Measurements from ENCODE around the gene ADARB2.
"Not testable (repeated sequence)": the region's sequence is repeated elsewhere in the genome, so short reads cannot be mapped to it uniquely, and the experiment has no call there.

The ADARB2 gene

GRCh38 chr10:1341052-1341451 is 396.3 kb downstream of the ADARB2 start:
- H3K4me3 Mint-ChIP-seq; H3K27ac Mint-ChIP-seq; ATAC-seq (replicated peaks); H3K4me1 Mint-ChIP-seq (ENCODE audit: low read depth in 2 of 2); DNase-seq; H3K36me3 Mint-ChIP-seq (ENCODE audit: insufficient read depth); H3K9me3 Mint-ChIP-seq: not testable (repeated sequence)
- peaks cover 7 to 32% of the 10 kb centered on the region in 2 donors for H3K27me3 Mint-ChIP-seq

GRCh38 chr10:1339396-1339795 is 397.9 kb downstream of the ADARB2 start:
- Mint-ChIP-seq H3K36me3 (ENCODE audit: insufficient read depth) (no peaks in the 10 kb centered on the region), H3K4me3 (no peak overlapping the region), H3K9me3 (no peaks in the 10 kb centered on the region)

GRCh38 chr10:1335642-1336041 is 401.7 kb downstream of the ADARB2 start:
- Mint-ChIP-seq H3K4me1 (ENCODE audit: low read depth in 2 of 2) (no peaks in the 10 kb centered on the region), H3K9me3 (no peaks in the 10 kb centered on the region), H3K27me3 (peaks cover 23 to 61% of the 10 kb centered on the region in 2 donors), H3K36me3 (ENCODE audit: insufficient read depth) (no peaks in the 10 kb centered on the region), H3K4me3 (no peak overlapping the region), H3K27ac (no peak overlapping the region)
- ATAC-seq (replicated peaks): no peak
- DNase-seq: no peak

More at GRCh38 chr10:1339396-1339795, 397.9 kb downstream of the ADARB2 start:
- DNase-seq (no peak), ATAC-seq (replicated peaks) (no peak)
- H3K4me1 Mint-ChIP-seq (ENCODE audit: low read depth in 2 of 2): no peaks in the 10 kb centered on the region
- peaks cover 16 to 46% of the 10 kb centered on the region in 2 donors for H3K27me3 Mint-ChIP-seq
- H3K27ac Mint-ChIP-seq: peak overlapping the region in 1 of 2 donors; percentile 73

- no peak overlapping the region for H3K4me3 Mint-ChIP-seq
- H3K27me3 Mint-ChIP-seq: peaks cover 27 to 73% of the 10 kb centered on the region in 2 donors
- H3K27ac Mint-ChIP-seq: no peak overlapping the region
- ATAC-seq (replicated peaks) (no peak), DNase-seq (no peak)
- H3K9me3 Mint-ChIP-seq: no peaks in the 10 kb centered on the region
- H3K36me3 Mint-ChIP-seq (ENCODE audit: insufficient read depth): no peaks in the 10 kb centered on the region
- H3K4me1 Mint-ChIP-seq (ENCODE audit: low read depth in 2 of 2): no peaks in the 10 kb centered on the region
These were observed 403.3 kb downstream of the ADARB2 start for GRCh38 chr10:1333981-1334380.

GRCh38 chr10:1331560-1331959 is 405.8 kb downstream of the ADARB2 start:
- H3K4me3 Mint-ChIP-seq: no peak overlapping the region
- H3K27me3 Mint-ChIP-seq: peaks cover 27 to 55% of the 10 kb centered on the region in 2 donors
- H3K9me3 Mint-ChIP-seq: no peaks in the 10 kb centered on the region
- no peaks in the 10 kb centered on the region for H3K4me1 Mint-ChIP-seq (ENCODE audit: low read depth in 2 of 2)
- no peak overlapping the region for H3K27ac Mint-ChIP-seq
- no peak for ATAC-seq (replicated peaks)
- no peaks in the 10 kb centered on the region for H3K36me3 Mint-ChIP-seq (ENCODE audit: insufficient read depth)
- no peak for DNase-seq

GRCh38 chr10:1329622-1330021 is 407.7 kb downstream of the ADARB2 start:
- Mint-ChIP-seq H3K9me3 (no peaks in the 10 kb centered on the region), H3K36me3 (ENCODE audit: insufficient read depth) (no peaks in the 10 kb centered on the region), H3K4me1 (ENCODE audit: low read depth in 2 of 2) (no peaks in the 10 kb centered on the region), H3K4me3 (no peak overlapping the region), H3K27me3 (peaks cover 27 to 46% of the 10 kb centered on the region in 2 donors), H3K27ac (no peak overlapping the region)
- DNase-seq: no peak
- ATAC-seq (replicated peaks): no peak

GRCh38 chr10:1328981-1329614 is 408.2 kb downstream of the ADARB2 start:
- Mint-ChIP-seq H3K9me3 (no peaks in the 10 kb centered on the region), H3K36me3 (ENCODE audit: insufficient read depth) (no peaks in the 10 kb centered on the region), H3K27ac (no peak overlapping the region), H3K27me3 (peaks cover 28 to 44% of the 10 kb centered on the region in 2 donors), H3K4me3 (no peak overlapping the region), H3K4me1 (ENCODE audit: low read depth in 2 of 2) (no peaks in the 10 kb centered on the region)
- no peak for DNase-seq
- no peak for ATAC-seq (replicated peaks)

GRCh38 chr10:1328161-1328823 is 409.0 kb downstream of the ADARB2 start:
- H3K9me3 Mint-ChIP-seq: no peaks in the 10 kb centered on the region
- peaks cover 31 to 43% of the 10 kb centered on the region in 2 donors for H3K27me3 Mint-ChIP-seq
- H3K27ac Mint-ChIP-seq: no peak overlapping the region
- no peaks in the 10 kb centered on the region for H3K4me1 Mint-ChIP-seq (ENCODE audit: low read depth in 2 of 2)
- DNase-seq: no peak
- H3K36me3 Mint-ChIP-seq (ENCODE audit: insufficient read depth): no peaks in the 10 kb centered on the region
- no peak overlapping the region for H3K4me3 Mint-ChIP-seq
- ATAC-seq (replicated peaks): no peak

GRCh38 chr10:1327759-1328158 is 409.6 kb downstream of the ADARB2 start:
- Mint-ChIP-seq H3K27me3 (peaks cover 31 to 37% of the 10 kb centered on the region in 2 donors), H3K36me3 (ENCODE audit: insufficient read depth) (no peaks in the 10 kb centered on the region), H3K9me3 (no peaks in the 10 kb centered on the region), H3K4me3 (no peak overlapping the region), H3K27ac (no peak overlapping the region), H3K4me1 (ENCODE audit: low read depth in 2 of 2) (no peaks in the 10 kb centered on the region)
- ATAC-seq (replicated peaks): no peak
- no peak for DNase-seq

- H3K27me3 Mint-ChIP-seq: peaks cover 39 to 46% of the 10 kb centered on the region in 2 donors
- H3K36me3 Mint-ChIP-seq (ENCODE audit: insufficient read depth); ATAC-seq (replicated peaks); DNase-seq; H3K4me1 Mint-ChIP-seq (ENCODE audit: low read depth in 2 of 2); H3K9me3 Mint-ChIP-seq; H3K4me3 Mint-ChIP-seq; H3K27ac Mint-ChIP-seq: not testable (repeated sequence)
These were observed 410.8 kb downstream of the ADARB2 start for GRCh38 chr10:1326514-1326913.

- no peaks in the 10 kb centered on the region for H3K9me3 Mint-ChIP-seq
- H3K4me1 Mint-ChIP-seq (ENCODE audit: low read depth in 2 of 2): no peaks in the 10 kb centered on the region
- peaks cover 42 to 49% of the 10 kb centered on the region in 2 donors for H3K27me3 Mint-ChIP-seq
- no peak for ATAC-seq (replicated peaks)
- no peak overlapping the region for H3K27ac Mint-ChIP-seq
- no peak overlapping the region for H3K4me3 Mint-ChIP-seq
- H3K36me3 Mint-ChIP-seq (ENCODE audit: insufficient read depth): no peaks in the 10 kb centered on the region
- no peak for DNase-seq
These were observed 412.4 kb downstream of the ADARB2 start for GRCh38 chr10:1324903-1325302.

- no peak for ATAC-seq (replicated peaks)
- Mint-ChIP-seq H3K9me3 (no peaks in the 10 kb centered on the region), H3K27ac (no peak overlapping the region), H3K4me1 (ENCODE audit: low read depth in 2 of 2) (no peaks in the 10 kb centered on the region), H3K4me3 (no peak overlapping the region), H3K27me3 (peaks cover 41 to 42% of the 10 kb centered on the region in 2 donors), H3K36me3 (ENCODE audit: insufficient read depth) (no peaks in the 10 kb centered on the region)
- no peak for DNase-seq
These were observed 413.4 kb downstream of the ADARB2 start for GRCh38 chr10:1323951-1324350.

GRCh38 chr10:1320739-1321320 is 416.5 kb downstream of the ADARB2 start:
- Mint-ChIP-seq H3K27ac (no peak overlapping the region), H3K27me3 (peaks cover 50 to 53% of the 10 kb centered on the region in 2 donors), H3K36me3 (ENCODE audit: insufficient read depth) (no peaks in the 10 kb centered on the region), H3K4me1 (ENCODE audit: low read depth in 2 of 2) (no peaks in the 10 kb centered on the region), H3K9me3 (no peaks in the 10 kb centered on the region), H3K4me3 (no peak overlapping the region)
- ATAC-seq (replicated peaks) (no peak), DNase-seq (no peak)

- H3K4me1 Mint-ChIP-seq (ENCODE audit: low read depth in 2 of 2): no peaks in the 10 kb centered on the region
- H3K36me3 Mint-ChIP-seq (ENCODE audit: insufficient read depth): no peaks in the 10 kb centered on the region
- peaks cover 35 to 47% of the 10 kb centered on the region in 2 donors for H3K27me3 Mint-ChIP-seq
- DNase-seq (no peak), ATAC-seq (replicated peaks) (no peak)
- no peak overlapping the region for H3K27ac Mint-ChIP-seq
- H3K4me3 Mint-ChIP-seq: no peak overlapping the region
- no peaks in the 10 kb centered on the region for H3K9me3 Mint-ChIP-seq
These were observed 420.5 kb downstream of the ADARB2 start for GRCh38 chr10:1316809-1317143.
